ENCODE measurements around the gene MYBPC3. TPM values are rescaled to one million over a fixed set of nuclear protein-coding genes. Genes with fewer than 3 reads are reported as not detected.

Gene MYBPC3
- polyA plus RNA-seq, 1 donor: 0.49 TPM

GRCh38 chr11:47356129-47356997, 3.9 kb upstream of the MYBPC3 start:
- DNase-seq: no peak

- DNase-seq: peak; percentile 89
These were observed 3.0 kb upstream of the MYBPC3 start for GRCh38 chr11:47355283-47356128.

- DNase-seq: peak; percentile 28
These were observed 2.4 kb upstream of the MYBPC3 start for GRCh38 chr11:47354913-47355282.

- DNase-seq: no peak
These were observed 1.7 kb upstream of the MYBPC3 start for GRCh38 chr11:47353978-47354774.

GRCh38 chr11:47351156-47352126, 1.1 kb downstream of the MYBPC3 start:
- DNase-seq: no peak

DNA sequence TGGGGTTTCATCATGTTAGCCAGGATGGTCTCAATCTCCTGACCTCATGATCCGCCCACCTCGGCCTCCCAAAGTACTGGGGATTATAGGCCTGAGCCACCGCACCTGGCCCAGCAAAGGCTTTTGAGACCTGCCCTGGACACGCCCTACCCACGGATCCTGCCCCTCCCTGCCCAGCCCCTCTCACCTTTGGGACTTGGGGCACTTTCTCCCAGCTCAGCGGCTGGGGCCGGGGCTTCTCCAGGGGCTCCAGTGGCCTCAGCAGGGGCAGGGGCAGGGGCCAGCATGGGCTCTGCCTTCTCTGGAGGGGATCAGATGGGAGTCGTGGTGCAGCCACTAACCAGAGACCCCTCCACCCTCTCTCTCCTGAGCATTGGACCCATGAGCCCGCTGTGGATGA, 2.2 kb downstream of the MYBPC3 start:
- DNase-seq: no peak

DNA sequence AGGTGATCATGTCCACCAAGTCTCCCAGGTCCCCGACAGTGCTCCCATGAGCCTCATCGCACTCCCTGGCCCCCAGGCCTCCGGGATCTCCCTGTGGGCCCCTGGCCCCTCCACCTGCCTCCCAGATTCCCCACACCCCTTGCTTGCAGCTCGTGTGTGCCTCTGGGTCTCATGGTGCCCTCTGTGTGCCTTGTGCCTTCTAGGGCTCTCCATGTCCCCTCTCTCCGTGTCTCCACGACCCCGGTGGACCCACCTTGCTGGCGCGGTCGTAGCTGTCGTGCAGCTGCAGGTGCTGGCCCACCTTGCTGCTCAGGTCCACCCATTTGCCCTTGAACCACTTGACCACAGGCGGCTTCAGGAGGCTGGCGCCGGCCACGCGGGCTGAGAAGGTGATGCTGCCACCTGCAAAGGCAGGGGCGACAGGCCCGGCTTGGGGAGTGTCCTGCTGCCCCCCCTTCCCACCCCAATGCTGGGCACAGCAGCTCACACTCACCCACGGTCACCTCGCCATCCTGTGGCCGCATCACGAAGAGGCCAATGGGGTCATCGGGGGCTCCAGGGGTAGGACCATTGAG, 2.9 kb downstream of the MYBPC3 start:
- DNase-seq: no peak

GRCh38 chr11:47348859-47349258, 3.6 kb downstream of the MYBPC3 start:
- DNase-seq: no peak

DNA sequence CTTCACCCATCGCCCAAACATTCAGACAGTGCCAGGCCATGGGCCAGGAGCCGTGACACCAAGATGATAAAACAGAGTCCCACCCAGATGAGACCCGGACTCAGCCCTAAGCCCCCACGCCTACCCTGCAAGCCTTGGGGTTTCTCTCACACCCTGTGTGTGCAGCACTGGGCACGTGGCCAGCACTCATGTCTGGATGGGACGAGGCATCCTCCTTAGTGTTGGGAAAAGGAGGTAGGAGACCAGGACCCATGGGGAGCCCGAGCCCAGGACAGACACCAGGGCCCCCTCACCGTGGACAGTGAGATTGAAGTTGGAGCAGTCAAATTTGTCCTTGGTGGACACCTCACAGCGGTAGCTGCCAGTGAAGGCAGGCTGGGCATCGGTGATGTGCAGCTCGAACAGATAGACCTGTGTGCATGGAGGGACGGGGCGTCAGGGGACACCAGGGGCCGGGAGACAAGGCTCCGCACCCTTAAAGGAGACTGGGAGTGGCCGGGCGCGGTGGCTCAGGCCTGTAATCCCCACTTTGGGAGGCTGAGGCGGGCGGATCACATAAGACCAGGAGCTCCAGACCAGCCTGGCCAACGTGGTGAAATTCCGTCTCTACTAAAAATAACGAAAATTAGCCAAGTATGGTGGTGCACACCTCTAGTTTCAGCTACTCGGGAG, 4.2 kb downstream of the MYBPC3 start:
- DNase-seq: no peak

- DNase-seq: no peak
These were observed 5.4 kb downstream of the MYBPC3 start for GRCh38 chr11:47347137-47347536.

DNA sequence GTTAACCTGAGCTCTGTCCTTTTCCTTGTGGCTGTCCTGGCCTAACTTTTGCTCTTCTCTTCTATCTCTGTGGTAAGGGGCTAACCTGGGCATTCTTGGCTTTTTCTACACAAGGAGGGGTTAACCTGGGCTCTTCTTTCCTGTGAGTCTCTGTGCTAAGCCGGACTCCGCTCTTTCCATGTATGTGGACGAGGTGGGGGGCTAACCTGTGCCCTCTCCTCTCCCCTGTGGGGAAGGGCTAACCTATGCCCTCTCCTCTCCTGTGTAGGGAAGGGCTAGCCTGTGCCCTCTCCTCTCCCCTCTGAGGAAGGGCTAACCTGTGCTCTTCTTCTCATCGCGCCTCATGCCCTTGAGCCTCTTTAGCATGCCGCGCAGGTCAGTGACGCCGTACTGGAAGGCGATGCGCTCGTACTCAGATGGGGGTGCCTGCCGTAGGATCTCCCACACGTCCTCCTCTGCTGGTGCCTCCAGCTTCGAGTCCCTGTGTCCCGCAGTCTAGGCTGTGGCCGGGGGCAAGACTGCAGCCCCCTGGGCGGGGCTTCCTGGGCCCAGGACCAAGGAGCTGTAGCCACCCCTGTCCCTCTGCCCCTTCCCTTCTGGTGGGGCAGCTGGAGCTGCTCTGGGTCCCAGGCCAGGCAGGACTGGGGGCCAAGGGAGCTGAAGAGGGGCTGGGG, 6.5 kb downstream of the MYBPC3 start:
- no peak for DNase-seq

DNA sequence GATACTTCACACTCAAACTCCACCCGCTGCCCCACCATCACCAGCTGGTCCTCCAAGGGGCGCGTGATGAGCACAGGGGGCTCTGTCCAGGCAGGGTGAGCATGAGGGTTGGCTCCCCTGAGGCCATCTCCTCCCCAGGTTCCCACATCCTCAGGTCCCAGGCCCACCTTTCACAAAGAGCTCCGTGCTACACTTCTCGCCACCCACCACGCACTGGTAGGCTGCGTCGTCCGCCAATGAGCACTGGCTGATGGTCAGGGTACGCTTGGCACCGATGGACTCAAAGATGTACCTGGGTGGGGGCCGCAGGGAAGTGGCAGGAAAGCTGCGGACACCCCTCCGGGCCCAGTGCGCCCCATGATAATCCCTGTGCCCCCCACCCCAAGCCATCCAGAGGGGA, 9.6 kb downstream of the MYBPC3 start:
- no peak for DNase-seq

GRCh38 chr11:47342036-47342803, 10.3 kb downstream of the MYBPC3 start:
- DNase-seq: no peak

- DNase-seq: no peak
These were observed 11.3 kb downstream of the MYBPC3 start for GRCh38 chr11:47340980-47341775.

DNA sequence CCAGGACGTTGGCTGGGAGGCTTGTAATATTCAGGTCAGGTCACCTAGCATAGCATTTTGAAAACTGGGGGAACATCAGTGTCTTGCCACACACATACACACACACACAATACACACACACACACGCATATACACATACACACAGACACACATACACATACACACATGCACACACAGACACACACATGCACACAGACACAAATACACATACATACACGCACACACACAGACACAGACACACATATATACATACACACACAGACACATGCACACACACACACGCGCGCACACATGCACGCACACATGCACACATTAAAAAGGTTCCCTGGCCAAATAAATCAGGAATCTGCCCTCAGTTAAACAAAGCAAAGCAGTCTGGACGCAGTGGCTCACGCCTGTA, 12.5 kb downstream of the MYBPC3 start:
- no peak for DNase-seq

DNA sequence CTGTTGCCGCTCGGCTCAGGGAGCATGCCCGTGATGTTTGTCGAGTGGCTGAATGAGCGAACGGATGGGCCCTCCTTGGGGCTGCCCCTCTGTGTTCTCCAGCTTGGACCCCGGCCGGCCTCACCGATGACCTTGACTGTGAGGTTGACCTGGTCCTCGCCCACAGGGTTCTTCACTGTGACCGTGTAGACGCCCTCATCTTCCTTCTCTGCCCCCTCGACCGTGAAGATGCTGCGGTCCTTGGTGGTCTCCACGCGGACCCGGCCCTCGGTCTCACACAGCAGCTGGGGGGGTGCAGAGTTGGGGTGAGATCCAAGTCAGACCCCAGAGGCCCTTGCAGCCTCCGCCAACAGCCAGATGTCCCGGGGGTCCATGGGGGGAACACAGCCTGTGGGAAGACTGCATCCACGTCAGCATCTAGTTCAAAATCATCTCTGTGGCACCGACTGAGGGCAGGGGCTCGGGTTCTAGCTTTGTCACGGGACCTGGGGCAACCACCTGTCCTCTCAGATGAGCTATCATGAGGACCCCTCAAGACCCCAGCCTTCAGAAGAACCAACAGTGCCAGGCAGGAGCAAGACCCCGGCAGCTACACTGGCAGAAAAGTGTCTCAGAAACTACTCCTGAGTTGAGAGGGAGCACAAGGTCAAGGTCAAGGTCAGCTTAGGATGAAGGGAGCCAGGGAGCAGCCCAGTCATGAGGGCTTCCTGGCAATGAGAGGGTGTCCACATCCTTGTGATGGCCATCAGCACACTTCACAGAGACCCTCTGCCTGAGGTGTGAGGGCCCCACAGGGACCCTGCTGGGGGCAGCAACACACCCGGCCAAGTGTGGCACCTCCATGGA, 13.9 kb downstream of the MYBPC3 start:
- no peak for DNase-seq

GRCh38 chr11:47337229-47337924, 15.1 kb downstream of the MYBPC3 start:
- no peak for DNase-seq

All from hindlimb muscle (tissue), 1 donor.